ENCODE data around the gene SALL3.

DNA sequence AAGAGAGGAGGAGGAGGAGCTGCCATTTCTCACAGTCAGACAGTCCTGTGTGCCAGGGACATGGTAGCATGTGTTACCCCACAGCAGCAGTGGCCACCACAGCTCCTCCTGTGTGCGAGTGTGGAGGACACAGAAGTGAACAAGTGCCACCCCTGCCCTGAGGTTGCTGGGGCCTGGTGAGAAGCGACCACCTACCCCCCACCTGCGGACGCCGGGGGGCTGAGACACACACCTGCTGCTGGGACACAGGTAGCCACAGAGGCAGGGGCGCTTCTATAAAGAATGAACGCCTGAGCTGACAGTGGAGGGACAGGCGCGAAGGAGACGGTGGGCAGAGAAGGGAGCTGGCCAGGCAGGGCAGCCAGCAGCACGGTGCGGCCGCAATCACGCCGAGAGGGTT lies 32.3 kb upstream of the SALL3 start:
- TF ChIP-seq, protein P1, sequence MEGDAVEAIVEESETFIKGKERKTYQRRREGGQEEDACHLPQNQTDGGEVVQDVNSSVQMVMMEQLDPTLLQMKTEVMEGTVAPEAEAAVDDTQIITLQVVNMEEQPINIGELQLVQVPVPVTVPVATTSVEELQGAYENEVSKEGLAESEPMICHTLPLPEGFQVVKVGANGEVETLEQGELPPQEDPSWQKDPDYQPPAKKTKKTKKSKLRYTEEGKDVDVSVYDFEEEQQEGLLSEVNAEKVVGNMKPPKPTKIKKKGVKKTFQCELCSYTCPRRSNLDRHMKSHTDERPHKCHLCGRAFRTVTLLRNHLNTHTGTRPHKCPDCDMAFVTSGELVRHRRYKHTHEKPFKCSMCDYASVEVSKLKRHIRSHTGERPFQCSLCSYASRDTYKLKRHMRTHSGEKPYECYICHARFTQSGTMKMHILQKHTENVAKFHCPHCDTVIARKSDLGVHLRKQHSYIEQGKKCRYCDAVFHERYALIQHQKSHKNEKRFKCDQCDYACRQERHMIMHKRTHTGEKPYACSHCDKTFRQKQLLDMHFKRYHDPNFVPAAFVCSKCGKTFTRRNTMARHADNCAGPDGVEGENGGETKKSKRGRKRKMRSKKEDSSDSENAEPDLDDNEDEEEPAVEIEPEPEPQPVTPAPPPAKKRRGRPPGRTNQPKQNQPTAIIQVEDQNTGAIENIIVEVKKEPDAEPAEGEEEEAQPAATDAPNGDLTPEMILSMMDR (IDR thresholded peaks at IDR 0.05), result no peak
- TF ChIP-seq POLR2A (IDR thresholded peaks at IDR 0.05) (no peak), POLR2AphosphoS5 (IDR thresholded peaks at IDR 0.05) (no peak)
